GM04503 (cell line): ENCODE results near the gene TIMM44.

Source experiments
- DNase-seq: peaks from one replicate; pipeline ENCODE4 v3.0.0-alpha.2; 2012; ENCODE audit warnings: low read depth

The TIMM44 gene

DNA sequence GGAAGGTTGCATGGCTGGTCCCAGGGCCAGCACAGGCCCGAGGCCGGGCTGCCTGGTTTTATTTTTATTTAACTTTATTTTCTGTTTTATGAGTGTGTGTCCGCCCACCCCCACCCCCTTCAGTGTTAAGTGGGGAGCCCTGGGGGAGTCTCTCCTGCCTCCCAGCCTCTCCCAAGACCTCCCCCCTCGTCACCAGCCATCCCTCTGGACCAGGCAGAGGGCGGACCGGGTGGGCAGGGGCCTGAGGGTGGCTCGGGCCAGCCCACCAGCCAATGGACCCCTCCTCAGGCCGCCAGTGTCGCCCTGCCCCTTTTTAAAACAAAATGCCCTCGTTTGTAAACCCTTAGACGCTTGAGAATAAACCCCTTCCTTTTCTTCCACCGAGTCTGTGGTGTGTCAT is 29.4 kb downstream of the TIMM44 start:
- no peak for DNase-seq

DNA sequence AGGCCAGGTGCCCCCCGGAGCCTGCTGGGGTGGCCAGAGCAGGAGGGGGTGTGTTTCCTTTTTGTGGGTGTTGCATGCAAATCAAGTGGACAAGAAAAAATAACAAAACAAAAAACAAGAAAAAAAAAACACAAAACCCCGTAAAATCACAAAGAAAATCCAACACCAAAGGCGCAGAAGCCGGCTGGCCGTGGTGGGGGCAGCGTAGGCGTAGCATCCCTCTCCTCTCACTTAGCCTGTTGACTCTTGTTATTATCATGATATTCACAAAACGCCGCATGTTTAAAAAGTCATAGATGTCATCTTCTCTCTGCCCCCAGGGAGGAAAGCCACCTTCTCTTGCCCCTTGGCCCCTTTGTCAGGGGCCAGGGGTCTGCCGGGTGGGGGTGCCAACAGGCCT is 29.8 kb downstream of the TIMM44 start:
- no peak for DNase-seq

DNA sequence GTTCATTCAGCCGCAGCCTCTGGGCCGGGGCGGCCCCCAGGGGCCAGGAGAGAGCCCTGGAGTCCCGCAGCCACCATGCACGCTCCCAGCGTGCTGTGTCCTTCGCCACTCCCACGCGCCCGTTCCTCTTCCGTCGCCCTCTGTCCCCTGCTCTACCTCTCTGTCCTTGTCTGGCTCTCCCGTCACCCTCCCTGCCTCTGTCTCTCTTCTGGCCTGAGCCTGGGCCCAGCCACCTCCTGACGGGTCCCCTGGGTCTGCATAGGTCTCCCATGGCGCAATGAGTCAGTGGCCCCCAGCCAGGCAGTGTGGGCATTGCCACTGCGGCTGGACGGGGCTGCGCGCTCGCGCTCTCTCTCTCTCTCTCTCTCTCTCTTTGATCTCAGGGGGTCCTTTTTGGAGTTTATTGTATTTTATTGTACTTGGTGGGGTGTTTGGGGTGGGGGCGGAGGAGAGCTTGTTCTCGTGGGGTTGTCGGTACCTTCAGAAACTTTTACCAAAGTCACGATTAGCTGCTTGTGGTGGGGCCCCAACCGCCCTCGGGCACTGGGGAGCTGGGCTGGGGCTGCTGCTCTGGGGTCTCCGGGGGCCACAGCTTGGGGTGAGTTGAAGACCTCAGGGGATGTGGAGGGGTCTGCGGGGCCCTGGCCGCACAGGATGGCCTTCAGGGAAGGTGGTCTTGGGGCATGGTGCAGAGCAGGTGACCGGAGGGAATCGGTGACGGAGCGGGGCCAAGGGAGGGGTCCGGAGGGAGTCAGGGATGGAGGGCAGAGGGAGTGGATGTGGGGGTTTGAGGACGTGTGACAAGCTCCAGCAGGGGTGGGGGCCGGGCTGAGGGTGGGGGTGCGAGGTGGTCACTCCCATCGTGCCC is 30.5 kb downstream of the TIMM44 start:
- DNase-seq: no peak

DNA sequence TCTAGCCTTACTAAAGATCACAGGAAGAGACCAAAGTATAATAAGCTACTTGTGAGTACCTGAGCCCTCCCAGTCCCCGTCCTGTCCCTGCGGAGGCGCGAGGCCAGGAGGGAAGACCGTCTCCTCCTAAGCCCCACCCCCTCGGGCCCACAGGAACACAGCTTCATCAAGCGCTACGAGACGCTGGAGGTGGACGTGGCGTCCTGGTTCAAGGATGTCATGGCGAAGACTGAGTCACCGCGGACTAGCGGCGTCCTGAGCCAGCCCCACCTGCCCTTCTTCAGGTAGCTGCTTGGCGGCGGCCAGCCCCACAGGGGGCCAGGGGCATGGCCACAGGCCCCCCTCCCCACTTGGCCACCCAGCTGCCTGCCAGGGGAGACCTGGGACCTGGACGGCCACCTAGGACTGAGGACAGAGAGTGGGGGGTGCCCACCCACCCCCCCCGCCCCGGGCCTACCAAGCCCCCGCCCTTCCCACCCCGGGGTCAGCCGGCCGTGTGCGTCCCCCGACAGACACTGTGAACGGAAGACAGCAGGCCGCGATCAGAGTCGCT is 31.2 kb downstream of the TIMM44 start:
- no peak for DNase-seq

DNA sequence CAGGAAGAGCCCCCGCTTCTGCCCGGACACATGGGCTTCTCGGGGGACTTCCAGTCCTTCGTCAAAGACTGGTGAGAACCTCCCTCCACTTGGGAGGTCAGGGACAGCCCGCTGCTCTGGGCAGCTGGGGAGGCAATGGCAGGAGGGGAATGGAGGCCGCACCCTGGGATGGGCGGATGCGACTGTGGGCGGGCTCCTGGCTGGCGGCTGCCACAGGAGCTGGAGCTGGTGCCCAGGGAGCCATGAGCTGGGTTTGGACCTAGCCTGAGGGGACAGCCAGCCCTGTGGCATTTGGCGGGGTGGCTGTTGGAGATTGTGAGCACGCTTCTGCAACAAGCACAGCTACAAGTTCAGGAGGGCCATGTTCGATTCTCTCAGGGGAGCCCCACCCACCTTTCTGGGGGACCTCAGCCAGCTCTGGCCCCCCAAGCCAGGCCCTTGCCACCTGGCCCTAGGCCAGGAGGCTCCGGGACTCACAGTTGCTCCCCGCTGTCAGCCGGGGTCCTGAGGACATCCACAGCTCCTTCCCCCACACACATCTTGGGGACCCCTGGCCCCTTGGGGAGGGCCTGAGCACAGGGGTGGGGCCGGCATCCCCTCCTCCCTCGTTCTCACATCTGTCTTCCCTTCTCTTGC is 31.8 kb downstream of the TIMM44 start:
- no peak for DNase-seq

DNA sequence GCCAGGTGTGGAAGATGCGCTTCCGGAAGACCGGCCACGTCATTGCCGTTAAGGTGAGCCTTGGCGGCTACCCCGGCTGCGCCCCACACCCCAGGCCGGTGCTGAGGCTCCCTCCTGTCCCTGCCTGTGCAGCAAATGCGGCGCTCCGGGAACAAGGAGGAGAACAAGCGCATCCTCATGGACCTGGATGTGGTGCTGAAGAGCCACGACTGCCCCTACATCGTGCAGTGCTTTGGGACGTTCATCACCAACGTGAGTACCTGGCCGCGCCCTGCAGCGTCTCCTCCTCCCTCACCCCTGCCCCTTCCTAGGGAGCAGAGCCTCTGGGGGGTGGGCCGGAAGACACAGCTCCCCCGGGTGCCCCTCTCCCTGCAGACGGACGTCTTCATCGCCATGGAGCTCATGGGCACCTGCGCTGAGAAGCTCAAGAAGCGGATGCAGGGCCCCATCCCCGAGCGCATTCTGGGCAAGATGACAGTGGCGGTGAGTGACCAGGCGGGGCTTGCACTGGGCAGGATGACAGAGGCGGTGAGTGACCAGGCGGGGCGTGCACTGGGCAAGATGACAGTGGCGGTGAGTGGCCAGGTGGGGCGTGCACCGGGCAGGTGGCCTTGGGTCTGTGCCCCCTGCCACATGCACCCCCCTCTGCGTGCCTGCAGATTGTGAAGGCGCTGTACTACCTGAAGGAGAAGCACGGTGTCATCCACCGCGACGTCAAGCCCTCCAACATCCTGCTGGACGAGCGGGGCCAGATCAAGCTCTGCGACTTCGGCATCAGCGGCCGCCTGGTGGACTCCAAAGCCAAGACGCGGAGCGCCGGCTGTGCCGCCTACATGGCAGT is 32.9 kb downstream of the TIMM44 start:
- no peak for DNase-seq

DNA sequence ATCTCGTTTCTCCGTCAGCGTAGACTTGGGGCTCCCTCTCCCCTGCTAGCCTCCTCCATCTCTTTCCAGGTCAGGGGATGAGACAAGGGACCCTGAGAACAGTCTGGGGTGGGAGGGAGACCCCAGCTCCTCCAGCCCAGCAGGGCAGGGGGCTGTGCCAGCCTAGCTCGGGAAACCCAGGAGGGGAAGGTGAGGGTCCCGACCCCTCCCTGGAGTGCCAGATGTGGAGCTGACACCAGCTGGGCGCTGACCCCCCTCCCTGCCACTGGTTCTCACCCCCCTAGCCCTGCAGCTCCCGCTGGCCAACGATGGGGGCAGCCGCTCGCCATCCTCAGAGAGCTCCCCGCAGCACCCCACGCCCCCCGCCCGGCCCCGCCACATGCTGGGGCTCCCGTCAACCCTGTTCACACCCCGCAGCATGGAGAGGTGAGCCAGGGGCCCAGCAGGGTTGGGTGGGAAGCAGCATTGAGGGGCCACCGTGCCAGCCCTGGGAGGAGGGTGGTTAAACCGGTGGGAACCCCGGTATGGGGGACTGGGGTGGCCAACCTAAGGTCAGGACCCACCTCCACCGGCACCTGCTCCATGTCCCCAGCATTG is 33.9 kb downstream of the TIMM44 start:
- no peak for DNase-seq

DNA sequence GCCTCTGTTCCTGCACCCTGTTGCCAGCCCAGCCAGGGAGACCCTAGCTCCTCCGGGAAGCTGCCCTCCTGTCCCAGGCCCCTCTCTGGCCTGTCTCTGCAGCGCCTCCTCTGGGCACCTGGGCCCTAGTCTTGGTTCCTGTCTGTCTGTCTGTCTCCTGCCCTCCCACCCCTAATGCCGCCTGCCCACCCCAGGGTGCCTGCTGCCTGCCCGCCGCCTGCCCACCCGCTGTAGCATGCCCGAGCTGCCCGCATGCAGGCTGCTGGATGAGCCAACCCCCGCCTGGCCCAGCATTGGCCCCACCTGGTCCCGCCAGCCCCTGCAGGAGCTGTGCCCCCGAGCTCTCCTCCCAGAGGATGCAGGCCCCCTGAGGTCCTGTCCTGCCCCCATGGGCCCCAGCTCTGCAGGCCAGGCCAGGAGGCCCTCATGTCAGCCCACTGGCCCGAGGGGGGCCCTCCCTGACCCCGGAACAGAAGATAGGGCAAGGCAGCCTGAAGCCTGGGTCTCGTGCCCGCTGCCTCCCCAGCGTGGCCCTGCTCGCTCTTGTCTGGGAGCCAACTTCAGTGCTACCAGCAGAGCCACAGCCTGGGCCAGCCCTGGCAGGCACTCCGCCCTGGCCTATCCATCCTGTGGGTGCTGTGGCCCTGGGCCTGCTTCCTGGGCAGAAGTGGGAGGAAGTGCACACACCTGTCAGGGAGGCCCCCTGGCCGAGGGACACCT is 34.6 kb downstream of the TIMM44 start:
- DNase-seq: no peak

DNA sequence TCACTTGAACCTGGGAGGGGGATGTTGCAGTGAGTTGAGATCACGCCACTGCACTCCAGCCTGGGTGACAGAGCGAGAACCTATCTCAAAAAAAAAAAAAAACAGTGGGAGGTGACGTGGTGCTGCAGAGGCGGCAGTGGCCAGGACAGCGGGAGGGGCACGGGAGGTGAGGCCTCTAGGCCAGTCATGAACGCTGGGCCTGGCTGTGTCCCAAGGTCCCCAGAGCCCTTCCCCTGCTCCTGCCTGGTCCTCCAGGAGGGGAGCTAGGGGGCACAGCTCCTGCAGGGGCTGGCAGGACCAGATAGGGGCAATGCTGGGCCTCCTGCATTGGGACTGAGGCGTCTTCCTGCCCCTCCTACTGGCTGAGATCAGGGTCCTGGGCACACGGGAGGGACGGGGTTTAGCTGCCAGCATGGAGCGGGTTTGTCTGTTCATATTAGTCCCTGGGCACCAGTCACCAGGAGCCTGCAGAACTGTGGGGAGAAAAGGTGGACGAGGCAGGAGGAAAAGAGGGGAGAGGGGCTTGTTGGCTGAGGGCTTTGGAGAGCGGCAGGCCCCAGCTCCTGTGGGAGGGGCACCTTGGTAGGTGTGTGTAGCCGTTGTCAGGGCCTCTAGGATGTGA is 35.3 kb downstream of the TIMM44 start:
- DNase-seq: no peak

DNA sequence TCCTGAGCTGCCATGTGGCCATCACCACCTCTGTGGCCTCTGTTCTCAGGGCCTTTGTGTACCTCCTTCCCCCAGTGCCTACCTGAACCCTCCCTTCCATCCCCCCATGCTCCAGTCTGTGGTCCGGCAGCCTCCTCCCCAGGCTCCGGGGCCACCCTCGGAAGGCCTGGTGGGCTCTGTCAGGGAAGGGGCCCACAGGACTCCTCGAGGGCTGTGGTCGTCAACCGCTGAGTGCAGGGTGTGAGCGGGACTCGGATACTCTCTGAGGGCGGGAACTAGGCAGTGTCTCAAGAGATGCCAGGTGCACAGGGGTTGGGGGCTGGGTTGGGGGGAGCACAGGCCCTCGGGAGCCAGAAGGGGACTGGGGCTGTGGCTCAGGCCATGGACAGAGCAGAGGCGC is 35.9 kb downstream of the TIMM44 start:
- DNase-seq: no peak

DNA sequence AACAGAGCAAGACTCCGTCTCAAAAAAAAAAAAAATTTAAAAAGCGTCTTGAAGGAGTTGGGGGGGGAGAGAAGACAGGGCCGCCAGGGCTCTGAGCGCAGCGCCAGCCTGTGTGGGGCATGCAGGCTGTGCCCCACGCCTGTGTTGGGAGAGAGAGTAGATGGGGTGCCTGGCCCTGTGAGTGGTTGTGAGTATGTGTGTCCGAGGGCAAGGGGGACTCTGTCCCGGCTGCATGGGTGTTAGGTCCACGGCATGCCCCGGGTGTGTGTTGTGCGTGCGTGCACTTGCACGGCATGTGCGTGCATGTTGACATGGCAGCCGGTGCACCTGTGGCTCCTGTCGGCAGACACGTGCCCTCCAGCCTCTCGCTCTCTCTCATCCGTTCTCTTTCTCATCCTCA is 36.3 kb downstream of the TIMM44 start:
- no peak for DNase-seq

DNA sequence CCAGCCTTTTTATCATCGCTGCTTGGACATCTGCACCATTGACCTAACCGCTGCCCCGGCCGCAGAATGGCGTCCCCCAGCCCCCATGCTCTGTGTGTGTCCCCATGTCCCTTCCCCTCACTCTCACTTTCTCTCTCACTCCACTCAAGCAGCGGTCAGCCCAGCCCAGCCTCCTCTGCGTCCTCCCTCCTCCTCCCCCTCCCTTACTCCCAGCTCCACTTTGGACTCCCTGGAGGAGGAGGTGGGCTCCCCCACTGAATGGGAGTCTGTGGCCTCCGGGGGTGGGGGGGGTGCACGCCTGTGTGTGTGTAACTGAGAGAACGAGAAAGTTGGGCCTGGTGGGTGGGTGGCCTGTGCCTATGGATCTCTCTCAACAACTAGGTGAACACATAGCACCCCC is 37.6 kb downstream of the TIMM44 start:
- no peak for DNase-seq

DNA sequence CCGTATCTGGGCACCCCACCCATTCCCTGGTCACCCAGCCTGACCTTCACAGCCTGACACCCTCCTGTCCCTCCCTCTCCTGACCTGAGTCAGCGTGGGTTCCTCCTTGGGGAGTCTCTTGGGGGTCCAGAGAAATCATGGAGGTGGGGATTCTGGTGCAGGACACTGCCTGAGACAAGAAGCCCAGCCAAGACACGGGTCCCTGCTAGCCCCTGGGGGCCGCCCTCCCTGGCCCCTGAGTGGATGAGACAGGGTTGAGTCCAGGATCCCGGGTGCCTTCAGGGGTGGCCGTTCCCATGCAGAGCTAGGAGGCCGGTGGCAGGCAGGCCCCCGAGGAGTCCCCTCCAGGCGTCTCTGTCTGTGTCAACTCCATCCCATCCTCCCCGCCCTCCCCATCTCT is 38.2 kb downstream of the TIMM44 start:
- no peak for DNase-seq

DNA sequence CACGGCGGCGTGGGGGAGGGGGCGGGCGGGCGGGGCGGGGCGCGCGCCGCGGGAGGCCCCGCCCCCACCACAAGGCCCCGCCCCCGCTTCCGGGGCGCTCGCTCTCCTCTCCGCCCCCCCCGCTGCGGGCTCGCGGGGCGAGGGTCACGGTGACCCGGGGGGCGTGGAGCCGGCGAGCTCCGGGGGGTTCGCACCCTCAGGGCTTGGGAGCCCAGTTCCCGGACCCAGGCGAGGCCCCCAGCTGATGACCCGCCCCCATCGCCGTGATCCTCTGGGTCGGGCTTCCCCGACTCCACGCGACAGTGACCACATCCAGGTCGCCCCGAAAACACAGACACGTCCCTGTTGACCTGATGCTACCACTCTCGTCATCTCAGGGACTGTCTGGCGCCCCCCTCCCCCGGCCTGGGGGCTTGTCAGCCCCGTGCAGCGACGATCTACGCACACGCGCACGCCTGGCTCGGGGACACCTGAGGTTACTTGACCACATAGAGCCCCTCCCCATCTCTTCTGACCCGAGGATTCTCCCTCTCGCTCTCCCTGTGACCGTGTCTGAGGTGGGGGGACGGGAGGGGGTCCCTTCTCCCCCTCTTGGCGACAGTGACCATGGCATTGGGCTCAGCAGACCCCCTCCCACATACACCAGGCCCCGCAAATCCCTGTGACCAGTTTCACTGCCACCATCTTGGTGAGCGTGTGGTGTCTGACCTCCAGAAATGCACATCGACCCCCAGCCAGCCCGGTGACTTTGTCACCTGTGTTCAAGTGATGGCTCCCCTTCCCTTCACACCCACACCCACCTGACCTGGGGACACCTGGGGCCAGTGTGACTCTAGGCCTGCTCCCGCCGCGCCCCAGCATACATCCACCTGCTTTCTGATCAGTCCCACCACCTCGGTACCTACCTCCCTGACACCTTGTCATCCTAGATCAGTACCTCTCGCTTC is 39.1 kb downstream of the TIMM44 start:
- DNase-seq: no peak

DNA sequence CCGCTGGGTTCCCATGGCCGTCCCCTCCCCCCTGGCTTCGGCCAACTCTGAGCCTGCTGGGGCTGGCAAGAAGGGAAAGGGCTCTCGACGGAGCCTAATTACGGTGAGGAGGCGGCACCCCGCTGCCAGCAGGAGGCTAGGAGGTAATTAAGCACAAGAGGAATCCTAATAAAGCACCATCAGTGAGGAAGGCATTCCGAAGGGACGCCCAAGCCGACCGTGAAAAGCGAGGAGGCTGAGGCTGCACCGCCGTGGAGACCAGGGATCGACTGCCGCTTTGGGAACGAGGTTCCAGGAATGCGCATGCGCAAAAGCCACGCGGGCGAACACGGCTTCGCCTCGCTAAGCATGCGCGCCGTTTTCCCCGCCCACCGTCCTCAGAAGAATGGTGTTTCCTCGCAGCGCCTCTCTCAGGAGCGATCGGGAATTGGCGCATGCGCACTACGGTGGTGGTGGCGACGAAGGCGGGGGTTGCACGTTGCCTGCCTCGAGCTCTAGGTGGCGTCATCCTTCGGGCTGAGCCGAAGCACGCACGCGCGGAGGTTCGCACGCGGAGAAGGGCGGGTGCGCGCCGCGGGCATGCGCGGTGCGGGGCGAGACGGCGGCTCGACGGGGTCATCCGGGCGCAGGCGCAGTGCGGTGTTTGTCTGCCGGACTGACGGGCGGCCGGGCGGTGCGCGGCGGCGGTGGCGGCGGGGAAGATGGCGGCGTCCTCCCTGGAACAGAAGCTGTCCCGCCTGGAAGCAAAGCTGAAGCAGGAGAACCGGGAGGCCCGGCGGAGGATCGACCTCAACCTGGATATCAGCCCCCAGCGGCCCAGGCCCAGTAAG is 40.0 kb downstream of the TIMM44 start, which contains the start of gene MAP2K7:
MAP2K7 (plus strand) TSS at position 634 of the 830 bp plus-strand sequence; CDS start at position 702, 68 bp downstream.
- DNase-seq: peak; percentile 88

DNA sequence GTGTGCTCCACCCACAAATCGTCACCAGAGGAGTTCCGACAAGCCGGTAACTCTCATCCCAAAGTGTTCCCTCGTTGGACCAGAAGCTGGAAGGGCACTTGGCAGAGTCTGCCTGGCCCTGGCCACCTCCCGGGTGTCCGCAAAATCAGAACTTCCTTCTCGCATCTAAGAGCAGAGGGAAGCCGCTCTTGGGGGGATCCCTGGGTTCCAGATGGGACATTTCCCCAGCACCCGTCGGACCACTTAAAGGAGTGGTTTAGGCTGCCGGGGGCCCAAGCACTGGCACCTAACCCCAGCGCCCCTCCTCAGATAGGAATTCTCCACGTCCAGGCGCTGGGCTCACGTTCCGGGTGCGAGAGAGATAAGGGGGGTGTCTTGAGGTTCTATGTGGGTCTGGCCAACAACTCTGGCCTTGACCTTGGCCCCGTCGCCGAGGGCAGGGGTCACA is 40.6 kb downstream of the TIMM44 start:
- DNase-seq: no peak

DNA sequence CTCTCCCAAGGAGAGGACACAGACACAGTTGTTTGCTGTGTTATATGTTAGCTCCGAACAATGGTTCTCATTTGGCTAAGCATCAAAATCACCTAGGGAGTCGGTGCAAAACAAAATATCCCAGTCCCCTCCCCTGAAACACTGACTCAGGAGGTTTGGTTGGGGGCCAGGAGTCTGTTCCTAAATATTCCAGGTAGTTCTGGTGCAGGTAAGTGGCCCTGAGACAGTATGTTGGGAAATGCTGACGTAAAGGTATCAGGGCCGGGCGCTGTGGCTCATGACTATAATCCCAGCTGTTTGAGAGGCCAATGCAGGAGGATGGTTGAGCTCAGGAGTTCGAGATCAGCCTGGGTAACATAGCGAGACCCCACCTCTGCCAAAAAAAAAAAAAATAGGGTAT is 42.1 kb downstream of the TIMM44 start:
- no peak for DNase-seq

DNA sequence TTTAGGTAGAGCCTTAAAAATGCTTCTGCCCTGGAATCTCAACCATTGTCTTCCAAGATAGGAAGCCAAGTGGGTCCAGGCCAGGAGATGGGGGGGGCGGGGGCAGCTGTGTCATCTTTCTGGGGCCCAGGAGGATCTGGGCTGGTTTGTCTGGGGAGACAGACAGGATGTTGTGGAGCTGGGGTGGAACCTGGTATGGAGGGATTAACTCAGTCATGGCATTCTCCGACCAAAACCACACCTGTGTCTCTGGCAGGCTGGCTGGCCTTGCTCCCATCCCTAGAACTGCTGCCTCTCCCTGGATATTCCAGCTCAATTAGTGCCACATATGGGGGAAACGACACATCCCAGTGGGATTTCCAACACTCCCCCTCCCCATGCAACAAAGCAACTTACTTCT is 42.5 kb downstream of the TIMM44 start:
- no peak for DNase-seq

DNA sequence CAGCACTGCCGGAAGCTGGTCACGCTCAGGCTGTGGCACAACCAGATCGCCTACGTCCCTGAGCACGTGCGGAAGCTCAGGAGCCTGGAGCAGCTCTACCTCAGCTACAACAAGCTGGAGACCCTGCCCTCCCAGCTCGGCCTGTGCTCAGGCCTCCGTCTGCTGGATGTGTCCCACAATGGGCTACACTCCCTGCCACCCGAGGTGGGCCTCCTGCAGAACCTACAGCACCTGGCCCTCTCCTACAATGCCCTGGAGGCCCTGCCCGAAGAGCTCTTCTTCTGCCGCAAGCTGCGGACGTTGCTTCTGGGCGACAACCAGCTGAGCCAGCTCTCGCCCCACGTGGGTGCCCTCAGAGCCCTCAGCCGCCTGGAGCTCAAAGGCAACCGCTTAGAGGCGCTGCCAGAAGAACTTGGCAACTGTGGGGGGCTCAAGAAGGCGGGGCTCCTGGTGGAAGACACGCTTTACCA is 43.0 kb downstream of the TIMM44 start:
- DNase-seq: no peak
